HG03064 (cell line): ENCODE results near the gene SCAPER.

Experiments
- ATAC-seq: cut with Tn5 transposase; IDR thresholded peaks from one replicate; pipeline ENCODE4 v1.9.1; 2021; ENCODE audit warnings: low read depth; ENCODE audit not compliant: unreplicated experiment

SCAPER gene, protein sequence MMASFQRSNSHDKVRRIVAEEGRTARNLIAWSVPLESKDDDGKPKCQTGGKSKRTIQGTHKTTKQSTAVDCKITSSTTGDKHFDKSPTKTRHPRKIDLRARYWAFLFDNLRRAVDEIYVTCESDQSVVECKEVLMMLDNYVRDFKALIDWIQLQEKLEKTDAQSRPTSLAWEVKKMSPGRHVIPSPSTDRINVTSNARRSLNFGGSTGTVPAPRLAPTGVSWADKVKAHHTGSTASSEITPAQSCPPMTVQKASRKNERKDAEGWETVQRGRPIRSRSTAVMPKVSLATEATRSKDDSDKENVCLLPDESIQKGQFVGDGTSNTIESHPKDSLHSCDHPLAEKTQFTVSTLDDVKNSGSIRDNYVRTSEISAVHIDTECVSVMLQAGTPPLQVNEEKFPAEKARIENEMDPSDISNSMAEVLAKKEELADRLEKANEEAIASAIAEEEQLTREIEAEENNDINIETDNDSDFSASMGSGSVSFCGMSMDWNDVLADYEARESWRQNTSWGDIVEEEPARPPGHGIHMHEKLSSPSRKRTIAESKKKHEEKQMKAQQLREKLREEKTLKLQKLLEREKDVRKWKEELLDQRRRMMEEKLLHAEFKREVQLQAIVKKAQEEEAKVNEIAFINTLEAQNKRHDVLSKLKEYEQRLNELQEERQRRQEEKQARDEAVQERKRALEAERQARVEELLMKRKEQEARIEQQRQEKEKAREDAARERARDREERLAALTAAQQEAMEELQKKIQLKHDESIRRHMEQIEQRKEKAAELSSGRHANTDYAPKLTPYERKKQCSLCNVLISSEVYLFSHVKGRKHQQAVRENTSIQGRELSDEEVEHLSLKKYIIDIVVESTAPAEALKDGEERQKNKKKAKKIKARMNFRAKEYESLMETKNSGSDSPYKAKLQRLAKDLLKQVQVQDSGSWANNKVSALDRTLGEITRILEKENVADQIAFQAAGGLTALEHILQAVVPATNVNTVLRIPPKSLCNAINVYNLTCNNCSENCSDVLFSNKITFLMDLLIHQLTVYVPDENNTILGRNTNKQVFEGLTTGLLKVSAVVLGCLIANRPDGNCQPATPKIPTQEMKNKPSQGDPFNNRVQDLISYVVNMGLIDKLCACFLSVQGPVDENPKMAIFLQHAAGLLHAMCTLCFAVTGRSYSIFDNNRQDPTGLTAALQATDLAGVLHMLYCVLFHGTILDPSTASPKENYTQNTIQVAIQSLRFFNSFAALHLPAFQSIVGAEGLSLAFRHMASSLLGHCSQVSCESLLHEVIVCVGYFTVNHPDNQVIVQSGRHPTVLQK (N-terminal part only)

DNA sequence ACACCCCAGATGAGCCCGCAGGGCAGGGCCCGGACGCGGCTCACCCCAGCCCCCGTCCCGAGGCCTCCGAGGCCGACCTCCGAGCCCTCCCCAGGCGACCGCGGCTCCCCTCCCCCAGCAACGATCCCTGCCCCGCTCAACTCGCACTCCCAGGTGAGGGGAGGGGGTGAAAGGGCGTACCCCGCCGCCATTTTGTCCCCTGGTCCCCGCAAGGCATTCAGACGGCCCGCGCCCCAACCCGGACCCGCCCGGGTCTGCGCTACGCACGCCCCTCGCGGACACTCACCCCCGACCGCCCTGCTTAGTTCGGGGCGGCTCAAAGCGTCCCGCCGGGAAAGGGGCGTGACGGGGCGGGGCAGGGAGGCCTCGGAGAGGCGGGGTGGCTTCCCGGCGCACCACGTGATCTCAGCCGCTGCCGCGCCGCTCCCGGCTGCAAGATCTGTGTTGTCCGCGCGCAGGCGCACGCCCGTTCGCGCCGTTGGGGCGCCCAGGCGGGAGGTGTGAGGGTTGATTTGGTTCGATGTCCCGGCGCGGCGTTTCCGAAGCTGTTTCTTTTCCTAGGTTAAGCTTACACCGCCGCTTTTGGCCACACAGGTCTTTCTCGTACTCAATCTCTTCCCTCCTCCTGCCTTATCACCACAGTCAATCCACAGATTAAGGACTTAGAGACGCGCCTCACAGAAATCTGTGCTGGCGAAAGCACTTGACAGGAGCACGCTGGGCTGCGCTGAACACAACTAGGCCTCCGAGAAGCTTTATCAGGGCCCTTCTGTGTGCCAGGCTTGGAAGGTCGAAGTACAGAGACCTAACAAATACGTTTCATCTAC lies at the start of gene SCAPER:
Gene SCAPER (minus strand): TSS at position 328 of the 827 bp plus-strand sequence. CDS start 21,523 bp downstream, outside the sequence.
- peak; percentile 73 for ATAC-seq

DNA sequence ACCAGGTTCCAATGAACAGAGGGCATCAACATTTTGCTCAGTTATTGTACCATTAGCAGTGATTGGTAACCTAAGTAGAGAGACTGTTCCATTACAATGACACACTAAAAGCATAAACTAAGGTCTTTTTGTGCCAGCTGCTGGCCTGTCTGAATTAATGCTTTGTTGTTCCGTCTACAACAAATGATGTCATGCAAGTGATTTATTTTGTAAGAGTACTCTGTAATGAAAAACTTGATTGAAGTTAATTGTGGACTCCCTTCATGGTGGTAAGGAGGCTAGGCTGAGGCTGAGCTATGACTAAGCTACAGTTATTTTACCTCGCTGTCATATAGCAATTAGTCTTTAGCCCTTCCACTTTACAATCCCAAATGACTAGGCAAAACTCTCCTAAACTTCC lies 49.6 kb upstream of the SCAPER start:
- ATAC-seq = no peak

DNA sequence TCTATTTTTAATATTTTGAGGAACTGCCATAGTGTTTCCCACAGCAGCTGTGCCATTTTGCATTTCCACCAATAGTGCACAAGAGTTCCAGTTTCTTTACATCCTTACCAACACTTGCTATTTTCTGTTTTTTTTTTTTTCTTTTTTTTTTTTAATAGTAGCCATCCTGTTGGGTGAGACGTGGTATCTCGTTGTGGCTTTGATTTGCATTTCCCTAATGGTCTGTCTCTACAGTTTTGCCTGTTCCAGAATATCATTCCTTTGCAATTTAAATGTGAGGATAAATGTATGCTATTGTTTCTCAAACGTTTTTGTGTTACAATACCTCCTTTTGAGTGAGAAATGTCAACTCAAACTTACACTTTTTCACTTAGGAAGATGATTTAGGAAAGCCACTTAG lies 48.8 kb upstream of the SCAPER start:
- no peak for ATAC-seq

DNA sequence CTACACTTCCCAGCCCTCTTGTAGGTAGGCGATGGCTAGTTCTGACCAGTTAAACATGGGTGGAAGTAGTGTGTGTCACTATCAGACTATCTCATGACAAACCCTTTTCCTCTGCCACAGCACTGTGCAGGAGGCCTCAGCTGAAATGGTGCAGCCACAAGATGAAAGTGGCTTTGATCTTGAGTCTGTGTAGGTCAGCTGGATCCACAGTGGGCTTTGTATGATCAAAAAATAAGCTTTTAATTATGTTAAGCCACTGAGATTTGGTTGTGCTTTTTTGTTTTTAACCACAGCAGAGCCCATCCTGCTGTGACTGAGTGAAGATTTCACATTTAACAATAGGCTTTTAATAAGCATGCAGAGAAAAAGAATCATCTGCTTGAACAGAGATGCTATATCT lies 46.1 kb upstream of the SCAPER start:
- ATAC-seq = no peak

DNA sequence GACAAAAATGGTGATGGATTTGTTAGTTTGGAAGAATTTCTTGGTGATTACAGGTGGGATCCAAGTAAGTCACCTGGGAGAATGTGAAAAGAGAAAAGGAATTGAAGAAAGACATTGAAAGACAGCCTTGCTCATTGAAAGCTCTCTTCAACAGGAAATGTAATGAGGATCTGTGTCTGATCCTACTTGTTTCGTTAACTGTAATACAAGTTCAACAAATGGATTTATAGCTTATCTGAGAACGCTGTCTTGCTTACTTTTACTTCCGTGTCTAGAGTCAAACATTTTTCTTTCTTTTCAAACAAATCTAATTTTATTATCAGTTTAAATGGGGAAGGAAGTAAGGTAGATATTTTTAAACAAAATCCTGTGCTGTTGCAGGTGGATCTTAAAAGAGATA lies 42.3 kb upstream of the SCAPER start:
- no peak for ATAC-seq

DNA sequence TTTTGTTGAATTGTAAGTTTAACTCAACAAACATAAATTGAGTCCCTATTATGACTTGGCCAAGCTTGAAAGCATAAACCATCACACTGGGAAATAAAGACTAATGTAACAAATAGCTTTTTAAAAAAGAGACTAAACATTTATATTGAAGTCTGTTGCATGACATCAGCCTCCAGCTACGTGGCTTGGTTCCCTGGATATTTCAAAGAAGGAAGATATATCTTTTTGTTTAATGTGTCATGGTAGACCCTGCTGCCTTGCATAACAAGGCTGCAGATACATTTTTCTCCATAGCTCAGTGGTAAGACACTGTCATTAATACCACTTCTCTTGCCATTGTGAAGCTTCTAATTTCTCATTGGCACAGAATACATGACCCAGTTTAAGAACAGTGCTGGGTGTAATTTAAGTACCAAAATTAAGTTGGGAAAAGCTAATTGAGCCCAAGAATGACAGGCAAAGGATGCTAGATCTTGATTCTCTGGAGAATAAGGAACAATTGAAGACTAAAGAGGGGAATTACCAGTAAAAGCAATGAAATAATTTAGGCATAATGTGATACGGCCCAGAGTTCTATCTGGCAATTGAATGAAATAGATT lies 40.5 kb upstream of the SCAPER start:
- no peak for ATAC-seq

DNA sequence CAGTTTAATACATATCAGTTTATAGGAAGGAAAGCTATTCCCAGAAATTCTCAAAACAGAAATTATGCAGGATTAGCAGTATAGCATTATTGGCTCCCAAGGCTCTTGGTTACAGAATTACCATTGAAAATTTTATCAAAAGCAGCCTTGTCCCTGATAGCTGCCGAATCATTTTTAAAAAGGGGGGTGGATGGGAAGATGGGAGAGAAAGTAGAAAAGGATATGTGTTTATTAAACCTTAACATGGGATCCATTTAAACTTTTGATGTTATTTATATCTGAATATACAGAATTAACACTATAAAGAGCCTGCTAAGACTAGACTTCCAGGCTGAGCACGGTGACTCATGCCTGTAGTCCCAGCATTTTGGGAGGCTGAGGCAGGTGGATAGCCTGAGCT lies 37.2 kb upstream of the SCAPER start:
- ATAC-seq = no peak

DNA sequence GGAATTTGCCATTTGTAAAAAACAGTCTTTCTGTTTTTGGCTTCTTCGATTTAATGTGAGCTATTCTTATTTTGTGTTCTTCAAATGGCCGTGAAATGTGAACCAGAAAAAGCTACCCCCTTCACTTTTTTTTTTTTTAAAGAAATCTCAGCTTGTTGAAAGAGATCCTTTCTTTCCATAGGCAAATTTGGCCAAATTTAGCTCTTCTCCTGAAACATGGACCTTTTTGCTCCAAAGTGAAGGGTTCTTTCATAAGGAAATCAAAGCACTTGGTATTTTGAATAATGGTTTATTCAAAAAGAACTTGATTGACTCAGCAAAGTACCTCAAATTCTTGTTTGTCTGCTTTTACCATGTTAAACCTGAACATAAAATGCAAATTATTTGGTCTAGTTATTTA lies 36.5 kb upstream of the SCAPER start:
- no peak for ATAC-seq

DNA sequence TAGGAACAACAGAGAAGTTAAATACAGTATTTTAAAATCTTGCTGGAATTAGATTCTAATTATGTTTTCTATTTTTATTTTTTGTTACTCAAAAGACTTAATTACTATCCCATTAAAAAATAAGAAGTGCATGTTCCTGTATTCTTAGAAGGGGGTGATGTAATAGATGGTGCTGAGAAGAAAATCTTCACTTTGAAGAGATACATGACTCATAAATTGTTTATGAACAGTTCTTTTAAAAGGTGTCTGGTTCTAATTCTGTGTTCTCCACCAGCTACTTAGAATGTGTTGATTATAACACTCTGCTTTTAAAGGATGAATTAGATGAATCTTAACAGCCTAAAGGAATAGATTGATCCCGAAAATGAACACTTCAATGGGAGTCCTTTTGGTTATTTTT lies 34.6 kb upstream of the SCAPER start:
- ATAC-seq = no peak

DNA sequence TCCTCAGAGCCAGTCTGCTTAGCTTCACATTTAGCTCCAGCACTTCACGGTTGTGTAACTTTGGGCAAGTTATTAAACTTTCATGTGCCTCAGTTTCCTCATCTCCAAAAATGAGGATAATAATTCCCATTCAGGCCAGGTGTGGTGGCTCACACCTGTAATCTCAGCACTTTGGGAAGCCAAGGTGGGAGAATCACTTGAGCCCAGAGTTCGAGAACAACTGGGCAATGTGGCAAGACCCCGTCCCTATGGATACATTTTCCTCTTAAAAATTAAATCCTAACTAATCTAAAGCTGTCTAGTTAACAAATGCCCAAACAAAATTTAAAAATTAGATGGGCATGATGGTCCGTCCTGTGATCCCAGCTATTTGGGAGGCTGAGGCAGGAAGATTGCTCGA lies 33.6 kb upstream of the SCAPER start:
- no peak for ATAC-seq

DNA sequence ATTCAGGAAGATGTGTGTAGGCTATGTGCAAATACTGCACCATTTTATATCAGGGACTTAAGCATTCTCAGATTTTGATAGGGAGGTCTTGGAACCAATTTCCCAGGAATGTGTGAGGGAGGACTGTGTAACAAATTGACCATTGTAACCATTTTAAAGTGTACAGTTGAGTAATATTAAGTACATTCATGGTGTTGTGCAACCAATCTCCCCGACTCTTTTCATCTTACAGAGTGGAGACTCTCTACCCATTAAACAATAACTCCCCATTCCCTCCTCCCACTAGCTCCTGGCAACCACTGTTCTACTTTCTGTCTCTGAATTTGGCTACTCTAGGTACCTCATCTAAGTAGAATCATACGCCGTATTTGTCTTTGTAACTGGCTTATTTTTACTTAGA lies 31.5 kb upstream of the SCAPER start:
- no peak for ATAC-seq

DNA sequence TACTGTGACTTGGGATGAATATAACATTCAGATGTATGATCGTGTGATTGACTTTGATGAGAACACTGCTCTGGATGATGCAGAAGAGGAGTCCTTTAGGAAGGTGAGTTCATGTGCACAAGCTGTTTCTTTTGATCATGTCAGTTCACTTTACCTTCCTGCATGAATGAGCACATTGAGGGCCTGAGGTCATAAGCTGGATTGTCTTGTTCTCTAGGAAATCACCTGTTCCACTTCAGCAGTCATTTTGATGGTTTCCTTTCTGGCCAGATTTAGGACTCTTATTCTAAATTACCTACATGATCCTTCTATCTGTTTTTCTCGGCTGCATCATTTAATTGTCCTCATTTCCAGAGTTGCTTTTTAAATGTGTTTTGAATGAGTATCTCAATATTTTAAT lies 30.5 kb upstream of the SCAPER start:
- ATAC-seq = no peak

DNA sequence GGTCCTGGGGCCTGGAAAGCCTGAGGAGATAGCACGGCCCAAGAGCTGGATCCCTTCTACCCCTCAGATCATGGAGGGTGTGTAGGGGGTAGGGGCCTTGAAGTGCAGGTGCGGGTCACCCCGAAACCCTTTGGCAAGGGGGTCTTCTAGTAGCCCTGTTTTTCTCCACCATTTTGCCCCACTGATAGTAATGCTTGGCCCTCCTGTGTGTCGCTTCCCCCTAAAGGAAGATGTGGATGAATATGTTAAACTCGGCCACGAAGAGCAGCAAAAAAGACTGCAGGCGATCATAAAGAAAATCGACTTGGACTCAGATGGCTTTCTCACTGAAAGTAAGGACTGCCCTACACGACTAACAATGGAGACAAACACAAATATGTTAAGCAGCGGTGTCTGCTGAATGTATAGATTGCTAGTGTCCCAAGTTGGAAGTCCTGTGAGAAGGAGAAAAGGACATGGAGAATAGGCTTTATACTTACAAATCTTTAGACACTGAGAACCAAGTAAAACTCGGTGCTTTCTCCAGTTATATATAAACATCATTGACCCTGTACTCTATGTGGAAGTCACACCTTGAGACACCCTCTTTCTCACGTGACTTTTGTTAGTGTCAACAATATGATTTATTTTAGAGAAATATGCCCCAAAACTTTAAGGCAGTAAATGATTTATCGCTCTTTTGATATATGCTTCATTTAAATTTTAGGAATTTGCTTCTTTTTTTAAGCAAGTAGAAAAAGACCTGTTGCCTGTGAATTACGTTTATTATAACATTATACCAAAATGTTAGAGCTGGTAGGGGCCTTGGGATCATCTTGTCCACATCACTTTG lies 27.2 kb upstream of the SCAPER start:
- ATAC-seq = peak; percentile 5

DNA sequence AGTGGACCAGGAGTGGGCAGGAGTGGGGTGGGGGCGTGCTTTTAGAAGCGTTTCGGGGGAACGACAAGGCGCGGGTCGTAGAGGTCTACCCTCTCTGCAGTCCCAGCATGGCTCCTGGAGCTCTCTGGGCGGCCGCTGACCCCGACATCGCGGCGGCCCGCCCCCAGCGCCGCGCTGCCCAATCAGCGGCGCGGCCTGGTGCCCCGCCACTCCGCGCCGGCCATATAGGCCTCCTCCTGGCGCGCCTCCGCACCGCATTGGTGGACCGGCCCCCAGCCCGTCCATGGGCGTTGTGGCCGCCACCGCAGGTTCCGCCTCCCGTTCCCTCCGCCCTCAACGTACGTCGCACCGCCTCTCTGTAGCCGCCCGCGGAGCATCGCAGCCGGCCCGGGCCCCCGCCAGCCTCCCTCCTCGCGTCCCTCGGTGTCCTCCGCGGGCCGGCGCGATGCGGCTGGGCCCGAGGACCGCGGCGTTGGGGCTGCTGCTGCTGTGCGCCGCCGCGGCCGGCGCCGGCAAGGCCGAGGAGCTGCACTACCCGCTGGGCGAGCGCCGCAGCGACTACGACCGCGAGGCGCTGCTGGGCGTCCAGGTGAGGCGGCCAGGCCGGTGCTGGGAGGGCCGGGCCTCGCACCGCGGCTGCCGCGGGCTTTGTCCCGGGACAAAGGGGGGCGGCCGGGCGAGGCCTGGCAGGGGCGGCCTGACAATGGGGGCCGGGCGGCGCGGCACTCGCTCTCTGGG lies 26.4 kb upstream of the SCAPER start, which contains the start of gene RCN2:
Gene RCN2 (plus strand): TSS at position 353 of the 738 bp plus-strand sequence. CDS start 93 bp downstream, at position 446.
- peak; percentile 96 for ATAC-seq

DNA sequence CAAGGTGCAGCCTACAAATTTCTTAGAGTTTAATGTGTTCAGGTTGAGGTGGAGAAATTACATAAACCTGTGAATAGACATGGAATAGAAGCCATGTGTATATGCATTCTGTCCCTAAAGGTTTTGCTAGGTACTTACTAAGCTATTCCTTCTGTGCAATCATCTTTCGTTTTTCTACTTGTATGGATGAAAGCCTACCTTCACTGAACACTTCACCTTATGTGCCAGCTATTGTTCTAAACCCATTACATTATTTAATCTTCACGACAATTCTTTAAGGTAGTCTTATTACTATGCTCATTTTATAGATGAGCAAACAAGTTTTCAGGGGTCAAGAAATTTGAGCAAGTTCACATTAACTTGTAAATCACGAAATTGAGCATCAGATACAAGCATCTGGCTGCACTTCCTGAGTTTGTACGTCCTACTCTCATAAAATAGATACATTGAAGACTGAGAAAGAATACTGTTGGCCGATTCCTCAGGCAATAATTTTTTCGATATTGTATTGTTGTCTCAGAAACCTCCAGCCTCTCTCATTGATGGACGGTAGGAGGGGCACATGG lies 25.8 kb upstream of the SCAPER start:
- no peak for ATAC-seq

DNA sequence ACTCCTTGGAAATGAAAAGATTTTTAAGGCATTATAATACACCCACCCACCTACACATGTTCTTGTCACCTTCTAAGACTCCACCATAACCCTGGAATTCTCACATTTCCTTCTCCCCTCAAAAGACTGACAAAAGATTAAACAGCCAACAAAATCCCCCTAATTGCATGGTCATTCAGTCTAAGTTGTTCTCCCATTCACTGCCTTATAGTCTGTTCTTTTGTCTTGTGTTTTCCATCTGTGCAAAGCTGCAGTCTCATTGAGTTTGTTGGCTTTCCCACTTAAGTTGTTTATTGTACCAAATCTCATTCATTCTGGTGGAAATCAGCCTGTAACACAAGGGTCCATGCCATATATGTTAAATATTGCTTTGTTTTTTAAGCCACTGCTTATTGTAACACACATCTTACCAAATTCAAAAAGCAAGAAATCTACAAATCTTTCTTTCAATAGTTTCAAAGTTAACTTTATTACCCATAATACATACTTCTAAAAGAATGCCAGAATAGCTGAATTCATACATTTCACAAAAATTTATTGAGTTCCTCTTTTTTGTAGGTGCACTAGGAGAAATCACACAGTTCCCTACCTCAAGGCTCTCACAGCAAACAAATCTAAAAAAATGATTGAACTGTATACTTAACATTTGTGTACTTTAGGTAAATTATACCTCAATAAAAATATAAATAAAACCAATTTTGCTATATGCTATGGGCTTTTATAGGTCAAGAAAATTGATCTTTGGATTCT lies 24.0 kb upstream of the SCAPER start:
- ATAC-seq = no peak

DNA sequence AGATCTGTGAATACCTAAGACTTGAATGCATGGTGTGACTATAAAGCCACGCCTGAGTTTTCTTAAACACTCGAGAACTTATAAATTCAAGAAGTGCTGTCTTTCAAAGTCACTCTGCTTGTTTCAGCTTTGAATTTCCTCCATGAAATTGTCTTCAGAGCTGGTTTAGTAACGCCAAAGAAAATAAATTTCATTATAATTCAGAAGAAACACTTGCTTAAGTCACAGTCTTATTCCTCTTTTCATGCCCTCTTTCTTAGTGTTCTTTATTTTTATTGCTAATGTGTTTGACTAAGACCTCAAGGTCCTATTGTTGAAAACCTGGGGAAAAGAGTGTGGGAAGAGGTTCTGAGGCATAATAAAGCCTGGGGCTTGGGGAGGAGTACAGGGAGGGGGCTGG lies 23.1 kb upstream of the SCAPER start:
- ATAC-seq = no peak
